Eye (tissue), 1 donor: ENCODE results near the gene SFTPB.
"Not testable (repeated sequence)": the region's sequence is repeated elsewhere in the genome, so short reads cannot be mapped to it uniquely, and the experiment has no call there.

ENCODE experiments used
- DNase-seq: peaks from one replicate; pipeline ENCODE4 v3.0.0-alpha.2; 2015

SFTPB gene

GRCh38 chr2:85675427-85675826 lies 7.4 kb upstream of the SFTPB start:
- DNase-seq = no peak

DNA sequence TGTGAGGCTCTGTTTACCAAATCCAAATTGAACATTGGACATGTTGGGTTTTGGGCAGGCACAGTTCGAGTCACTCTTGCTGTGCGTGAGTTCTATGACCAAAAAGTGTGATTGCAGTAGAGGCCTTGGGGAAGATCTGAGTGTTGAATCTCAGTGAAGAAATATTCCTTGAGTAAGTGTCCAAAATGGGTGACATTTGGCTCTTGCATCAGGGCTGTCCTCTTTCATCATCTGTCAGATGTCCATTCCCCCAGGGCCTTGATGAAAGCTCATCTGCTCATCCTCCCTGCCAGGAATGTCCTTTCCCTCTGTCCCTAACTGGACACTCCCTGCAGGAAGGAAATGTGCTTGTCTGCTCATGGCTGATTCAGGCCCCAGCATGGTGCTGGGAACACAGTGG lies 6.4 kb upstream of the SFTPB start:
- DNase-seq = no peak

DNA sequence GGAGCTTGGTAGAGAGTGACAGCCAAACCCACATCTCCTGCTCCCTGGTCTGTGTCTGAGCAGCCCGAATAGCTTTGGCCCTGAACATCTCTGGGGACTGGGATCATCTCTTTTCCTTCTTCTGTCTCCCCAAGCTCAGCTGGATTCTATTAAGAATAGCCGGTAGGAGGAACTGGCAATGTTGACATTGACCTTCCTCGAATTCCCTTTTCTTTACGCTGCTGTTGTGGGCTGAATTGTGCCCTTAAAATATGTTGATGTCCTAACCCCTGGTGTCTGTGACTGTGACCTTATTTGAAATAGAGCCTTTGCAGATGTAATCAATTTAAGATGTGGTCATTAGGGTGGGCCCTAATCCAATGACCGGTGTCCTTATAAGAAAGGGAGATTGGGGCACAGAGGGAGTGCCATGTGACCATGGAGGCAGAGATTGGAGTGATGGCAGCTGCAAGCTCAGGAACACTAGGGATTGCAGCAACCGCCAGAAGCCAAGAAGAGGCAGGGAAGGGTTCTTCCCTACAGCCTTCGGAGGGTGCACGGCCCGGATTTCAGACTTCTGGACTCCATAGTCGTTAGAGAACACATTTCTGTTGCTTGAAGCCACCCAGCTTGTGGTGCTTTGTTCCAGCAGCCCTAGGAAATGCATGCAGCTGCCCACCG lies 5.8 kb upstream of the SFTPB start:
- DNase-seq = no peak

DNA sequence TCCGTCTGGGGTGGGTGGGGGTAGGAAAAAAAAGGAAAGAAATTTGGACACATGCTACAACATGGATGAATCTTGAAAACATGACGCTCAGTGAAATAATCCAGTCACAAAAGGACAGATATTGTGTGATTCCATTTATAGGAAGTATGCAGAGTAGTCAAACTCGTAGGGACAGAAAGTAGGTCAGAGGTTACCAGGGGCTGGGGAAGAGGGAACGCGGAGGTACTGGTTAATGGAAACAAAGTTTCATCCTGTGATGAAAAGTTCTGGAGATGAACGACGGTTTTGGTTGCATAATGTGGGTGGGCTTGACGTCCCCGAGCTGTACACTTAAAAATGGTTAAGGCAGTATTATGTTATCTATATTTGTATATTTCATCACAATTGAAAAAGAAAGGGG lies 4.5 kb upstream of the SFTPB start:
- no peak for DNase-seq

GRCh38 chr2:85670416-85670815 lies 2.4 kb upstream of the SFTPB start:
- DNase-seq = not testable (repeated sequence)

DNA sequence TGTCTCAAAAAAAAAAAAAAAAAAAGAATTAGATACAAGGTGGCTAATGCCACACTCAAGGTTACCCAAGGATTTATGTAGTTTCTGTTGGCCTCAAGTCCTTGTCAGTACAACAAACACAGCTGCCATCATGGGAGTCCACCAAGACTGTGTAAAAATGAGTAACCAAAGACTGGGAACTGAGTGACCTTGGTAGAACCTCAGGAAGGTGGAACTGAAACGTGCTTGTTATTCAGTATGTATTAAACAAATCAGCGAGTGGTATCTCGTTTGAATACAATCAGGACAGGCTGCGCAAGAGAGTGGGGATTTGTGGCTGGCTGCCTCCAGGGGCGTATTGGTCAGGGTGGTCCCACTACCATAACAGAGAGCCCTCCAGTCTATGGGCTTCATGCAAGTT lies 1.6 kb upstream of the SFTPB start:
- no peak for DNase-seq

DNA sequence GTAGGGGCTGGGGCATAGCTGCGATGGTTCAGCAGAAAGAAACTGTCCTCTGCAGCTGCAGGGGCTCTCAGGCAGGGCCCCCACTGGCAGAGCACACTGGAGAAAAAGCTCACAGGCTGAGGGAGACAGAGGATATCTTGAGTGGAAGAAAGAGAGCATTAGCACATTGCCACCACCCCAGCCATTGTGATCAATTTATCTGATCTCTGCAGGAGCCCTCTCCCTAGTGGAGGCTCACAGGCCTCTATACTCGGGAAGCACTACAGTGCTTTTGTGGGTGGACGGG lies 801 bp upstream of the SFTPB start:
- DNase-seq = no peak

GRCh38 chr2:85667561-85668008 lies 414 bp downstream of the SFTPB start:
- DNase-seq = no peak

- DNase-seq = no peak
Observed at GRCh38 chr2:85666435-85667316, 1.3 kb downstream of the SFTPB start.

DNA sequence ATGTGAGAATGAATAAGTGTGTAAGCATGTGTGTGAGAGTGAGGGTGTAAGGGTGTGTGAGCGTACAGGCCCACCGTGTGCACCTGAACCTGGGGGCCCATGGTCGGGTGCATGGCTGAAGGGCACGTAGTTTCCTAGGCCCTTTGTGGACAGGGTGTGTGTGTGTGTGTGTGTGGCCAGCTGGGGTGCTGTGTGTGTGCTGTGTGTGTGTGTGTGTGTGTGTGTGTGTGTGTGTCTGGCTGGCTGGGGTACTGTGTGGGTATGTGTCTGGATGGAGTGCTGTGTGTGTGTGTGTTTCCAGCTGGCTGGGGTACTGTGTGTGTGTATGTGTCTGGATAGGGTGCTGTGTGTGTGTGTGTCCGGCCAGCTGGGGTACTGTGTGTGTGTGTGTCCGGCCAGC lies 2.0 kb downstream of the SFTPB start:
- DNase-seq = no peak

GRCh38 chr2:85665264-85665937 lies 2.6 kb downstream of the SFTPB start:
- no peak for DNase-seq

- DNase-seq = no peak
Observed at GRCh38 chr2:85663594-85664565, 4.1 kb downstream of the SFTPB start.

- DNase-seq = no peak
Observed at GRCh38 chr2:85662899-85663593, 5.0 kb downstream of the SFTPB start.

DNA sequence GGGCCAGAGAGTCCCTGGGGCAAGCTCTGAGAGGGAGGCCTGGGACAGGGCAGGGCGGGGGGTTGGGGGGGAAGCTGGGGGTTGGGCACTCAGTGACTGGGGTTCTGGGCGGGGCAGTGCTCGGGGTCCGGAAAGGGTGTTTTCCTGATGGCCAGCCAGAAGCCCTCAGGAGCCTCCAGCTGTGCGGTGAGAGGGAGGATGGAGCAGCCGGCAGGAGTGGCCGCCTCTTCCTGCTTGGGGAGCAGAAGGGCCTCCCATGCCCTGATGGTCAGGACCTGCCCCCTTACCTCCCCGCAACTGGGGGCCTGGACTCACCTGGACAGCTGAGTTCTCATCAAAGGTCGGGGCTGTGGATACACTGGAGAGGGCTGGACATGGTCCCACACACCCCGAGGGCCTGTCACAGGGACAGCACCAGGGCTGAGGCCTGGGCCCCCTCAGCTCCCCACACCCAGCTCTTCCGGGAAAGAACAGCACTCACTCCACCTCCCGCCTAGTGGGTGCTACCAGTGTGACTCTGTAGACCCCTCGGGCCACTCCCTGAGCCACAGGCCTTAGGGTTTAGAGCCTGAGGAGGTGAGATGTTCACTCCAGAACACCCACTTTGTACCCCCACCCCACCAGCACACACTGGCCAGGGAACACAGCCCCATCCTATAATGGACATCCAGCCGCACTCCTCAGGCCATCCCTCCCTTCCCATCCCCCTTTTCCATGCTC lies 6.7 kb downstream of the SFTPB start:
- DNase-seq = no peak

GRCh38 chr2:85660725-85661124 lies 7.3 kb downstream of the SFTPB start:
- DNase-seq = no peak

DNA sequence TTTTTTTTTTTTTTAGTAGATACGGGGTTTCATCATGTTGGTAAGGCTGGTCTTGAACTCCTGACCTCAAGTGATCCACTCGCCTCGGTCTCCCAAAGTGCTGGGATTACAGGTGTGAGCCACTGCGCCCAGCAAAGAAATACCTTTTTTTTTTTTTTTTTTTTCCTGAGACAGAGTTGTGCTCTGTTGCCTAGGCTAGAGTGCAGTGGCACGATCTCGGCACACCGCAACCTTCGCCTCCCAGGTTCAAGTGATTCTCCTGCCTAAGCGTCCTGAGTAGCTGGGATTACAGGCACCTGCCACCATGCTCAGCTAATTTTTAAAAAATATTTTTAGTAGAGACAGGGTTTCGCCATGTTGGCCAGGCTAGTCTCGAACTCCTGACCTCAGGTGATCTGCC lies 7.7 kb downstream of the SFTPB start:
- DNase-seq = not testable (repeated sequence)

DNA sequence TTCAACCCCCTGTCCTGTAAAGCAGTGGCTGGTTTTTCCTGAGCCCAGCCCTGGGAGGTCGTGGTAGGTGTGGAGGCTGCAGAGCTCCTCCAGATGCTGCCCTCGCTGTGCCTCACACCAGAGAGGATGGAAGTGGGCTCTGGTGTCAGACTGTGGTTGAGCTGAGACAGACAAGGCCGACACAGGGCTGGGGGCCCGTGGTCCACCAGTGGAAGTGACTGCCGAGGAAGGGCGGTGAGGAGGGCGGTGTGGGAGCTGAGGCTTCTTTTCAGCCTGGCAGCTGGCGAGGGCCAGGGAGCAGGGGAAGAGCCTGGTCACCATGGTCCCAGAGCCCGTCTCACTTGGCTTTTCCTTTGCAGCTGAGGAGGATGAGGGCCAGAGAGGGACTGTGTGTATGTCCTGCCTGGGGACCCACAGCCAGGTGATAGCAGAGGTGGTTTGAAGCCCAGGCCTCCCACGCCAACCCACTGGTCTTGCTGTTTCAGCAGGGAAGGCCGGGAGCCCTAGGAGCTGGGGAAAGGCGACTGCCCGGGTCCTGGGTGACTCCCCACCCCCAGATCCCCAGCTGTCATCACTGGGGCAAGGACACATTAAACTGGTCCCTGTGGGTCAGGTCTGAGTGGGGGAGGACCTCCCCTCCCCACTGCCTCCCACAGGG lies 8.5 kb downstream of the SFTPB start:
- no peak for DNase-seq

DNA sequence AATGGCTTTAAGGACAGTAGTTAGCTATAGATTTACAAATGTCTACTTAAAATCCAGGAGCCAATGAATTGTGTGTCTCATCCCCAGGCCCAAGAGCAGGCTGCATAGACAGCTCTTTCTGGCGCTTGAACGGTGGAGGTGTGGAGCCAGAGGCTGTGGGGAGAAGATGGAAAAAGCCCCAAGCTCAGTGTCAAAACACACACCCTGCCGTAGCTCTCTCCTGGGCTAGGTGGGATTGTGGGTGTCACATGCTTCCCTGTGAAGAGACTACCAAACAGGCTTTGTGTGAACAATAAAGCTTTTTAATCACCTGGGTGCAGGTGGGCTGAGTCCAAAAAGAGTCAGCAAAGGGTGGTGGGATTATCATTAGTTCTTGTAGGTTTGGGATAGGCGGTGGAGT lies 10.6 kb downstream of the SFTPB start:
- DNase-seq = not testable (repeated sequence)

DNA sequence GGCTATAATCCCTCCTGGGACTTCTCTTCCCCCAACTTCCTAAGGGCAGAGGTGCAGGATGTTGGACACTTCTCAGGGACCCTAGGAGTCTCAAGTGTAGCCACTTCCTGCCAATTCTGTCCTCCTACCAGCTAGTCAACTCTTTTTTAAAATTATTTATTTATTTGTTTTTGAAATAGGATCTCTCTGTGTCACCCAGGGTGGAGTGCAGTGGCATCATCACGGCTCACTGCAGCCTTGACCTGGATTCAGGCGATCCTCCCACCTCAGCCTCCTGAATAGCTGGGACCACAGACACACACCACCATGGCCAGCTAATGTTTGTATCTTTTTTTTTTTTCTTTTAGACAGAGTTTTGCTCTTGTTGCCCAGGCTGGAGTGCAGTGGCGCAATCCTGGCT lies 11.5 kb downstream of the SFTPB start:
- no peak for DNase-seq

DNA sequence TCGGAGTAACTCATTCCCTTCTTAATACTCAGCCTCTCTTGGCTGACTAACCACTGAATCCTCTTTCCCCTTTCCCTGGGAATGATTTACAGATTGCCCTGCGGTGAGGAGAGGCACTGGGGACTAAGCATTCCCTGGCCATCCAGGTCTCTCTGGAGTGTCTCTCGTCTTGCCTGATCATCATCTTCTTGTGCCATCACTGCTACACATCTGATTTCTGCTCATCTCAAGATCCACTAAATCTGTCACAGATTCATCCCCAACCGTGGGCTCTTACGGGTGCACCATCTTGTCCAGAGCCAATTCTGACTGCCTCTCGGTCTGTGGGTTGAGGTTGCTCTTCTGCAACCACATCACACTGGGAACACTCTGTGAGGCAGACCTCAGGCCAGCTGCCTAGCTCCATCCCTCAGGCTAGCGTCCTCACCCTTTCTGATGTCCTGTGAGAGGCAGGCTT lies 12.0 kb downstream of the SFTPB start:
- DNase-seq = no peak

GRCh38 chr2:85653996-85654395 lies 14.0 kb downstream of the SFTPB start:
- DNase-seq = no peak
